IPS-15b (cell line): ENCODE results near the gene MEAK7.

Experiments used
- H3K27me3 ChIP-seq: one replicate; pipeline ENCODE4 v1.6.1; 2013; ENCODE audit warnings: low read length; ENCODE audit not compliant: control insufficient read depth, insufficient read depth
- H3K36me3 ChIP-seq: one replicate; pipeline ENCODE4 v1.6.1; 2013; ENCODE audit warnings: low read length; ENCODE audit not compliant: control insufficient read depth, insufficient read depth
- H3K4me1 ChIP-seq: one replicate; pipeline ENCODE4 v1.6.1; 2013; ENCODE audit warnings: mild to moderate bottlenecking, low read length; ENCODE audit not compliant: control insufficient read depth, insufficient read depth
- H3K4me3 ChIP-seq: one replicate; pipeline ENCODE4 v1.5.1; 2013; ENCODE audit warnings: low read depth, low read length
- H3K9ac ChIP-seq: one replicate; pipeline ENCODE4 v1.6.1; 2013; ENCODE audit warnings: low read depth, mild to moderate bottlenecking, low read length
- H3K9me3 ChIP-seq: one replicate; pipeline ENCODE4 v1.6.1; 2013; ENCODE audit warnings: mild to moderate bottlenecking, low read length; ENCODE audit not compliant: control insufficient read depth, insufficient read depth

The MEAK7 gene

DNA sequence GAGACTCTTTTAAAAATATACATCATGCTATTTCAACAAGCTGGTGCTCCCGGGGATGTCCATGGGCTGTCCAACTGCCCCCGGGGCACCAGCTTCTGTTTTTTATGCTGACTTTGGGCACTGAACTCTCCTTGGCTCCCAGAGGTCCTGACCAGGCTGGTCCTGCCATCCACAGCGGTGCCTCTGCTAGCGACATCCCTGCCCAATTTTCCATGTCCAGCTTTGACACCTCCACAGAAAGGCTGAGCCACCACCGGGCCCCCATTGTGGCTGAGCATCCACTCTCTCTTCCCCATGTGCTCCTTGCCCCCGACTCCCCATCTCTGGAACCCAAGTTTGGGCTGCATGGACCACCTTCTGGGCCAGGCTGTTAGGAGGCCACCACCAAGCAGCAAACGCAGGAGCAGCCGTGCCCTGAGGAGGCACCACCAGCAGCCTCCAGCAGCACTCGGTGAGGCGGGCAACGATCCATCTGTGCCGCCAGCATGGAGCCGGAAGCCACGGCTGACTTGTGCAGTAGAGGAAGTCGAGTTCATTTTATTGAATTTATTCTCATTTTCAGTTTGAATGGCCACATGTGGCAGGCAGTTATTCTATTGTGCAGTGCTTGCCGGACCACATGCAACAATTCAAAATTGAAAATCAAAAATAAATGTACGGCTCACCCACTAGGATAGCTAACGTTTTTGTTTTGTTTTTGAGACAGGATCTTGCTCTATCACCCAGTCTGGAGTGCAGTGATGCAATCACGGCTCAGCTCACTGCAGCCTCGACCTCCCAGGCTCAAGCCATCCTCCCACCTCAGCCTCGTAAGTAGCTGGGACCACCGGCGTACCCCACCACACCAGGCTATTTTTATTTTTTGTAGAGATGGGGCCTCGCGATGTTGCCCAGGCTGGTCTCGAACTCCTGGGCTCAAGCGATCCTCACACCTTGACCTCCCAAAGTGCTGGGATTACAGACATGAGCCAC, 2.8 kb upstream of the MEAK7 start:
- H3K4me3 ChIP-seq = no peak overlapping the region
- H3K4me1 ChIP-seq = peaks cover 5% of the 10 kb centered on the region
- no peaks in the 10 kb centered on the region for H3K27me3 ChIP-seq
- no peaks in the 10 kb centered on the region for H3K9me3 ChIP-seq
- H3K36me3 ChIP-seq = peaks cover under 1% of the 10 kb centered on the region
- no peak overlapping the region for H3K9ac ChIP-seq

DNA sequence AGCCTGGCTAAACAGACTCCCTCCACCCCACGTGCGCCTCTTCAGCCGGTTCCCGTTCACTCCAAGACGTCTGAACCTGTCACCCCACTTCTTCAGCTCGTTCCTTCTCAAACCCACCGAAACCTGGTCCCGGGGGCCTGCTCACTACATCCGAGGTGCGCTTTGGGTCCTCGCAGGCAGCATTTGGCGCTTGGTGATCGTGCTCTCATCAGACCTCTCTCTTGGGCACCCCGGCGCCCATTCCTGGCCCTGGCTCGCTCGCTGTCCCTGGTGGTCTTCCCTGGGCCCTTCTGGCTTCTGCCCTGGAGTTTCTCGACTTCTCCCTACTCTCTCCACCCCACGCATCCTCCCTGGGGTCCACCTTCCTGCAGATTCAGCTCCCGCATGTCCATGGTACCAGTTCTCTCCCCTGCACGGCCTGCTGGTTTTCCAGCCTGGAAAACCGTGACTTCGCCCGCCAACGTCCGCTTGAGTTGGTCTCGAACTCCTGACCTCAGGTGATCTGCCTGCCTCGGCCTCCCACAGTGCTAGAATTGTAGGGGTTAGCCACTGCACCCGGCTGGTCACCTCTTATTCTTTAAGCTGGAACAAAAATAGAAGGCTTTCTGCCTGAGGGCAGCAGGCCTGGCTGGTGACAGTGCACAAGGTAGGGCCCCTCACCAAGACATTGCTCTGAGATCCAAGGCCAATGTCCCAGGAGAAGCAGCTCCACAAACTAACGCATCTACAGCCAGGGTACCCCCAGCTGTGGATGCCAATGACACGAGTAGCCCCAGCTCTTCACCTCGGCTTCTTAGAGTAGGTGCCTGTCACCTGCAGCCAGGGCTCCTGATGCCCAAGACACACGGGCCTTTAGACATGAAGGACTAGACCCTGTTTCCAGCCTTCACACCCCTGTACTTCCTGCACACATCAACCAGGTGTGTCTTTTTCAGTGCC, 1.1 kb upstream of the MEAK7 start:
- peaks cover 2% of the 10 kb centered on the region for H3K4me1 ChIP-seq
- peak overlapping the region; percentile 46 for H3K4me3 ChIP-seq
- no peaks in the 10 kb centered on the region for H3K9me3 ChIP-seq
- H3K27me3 ChIP-seq = no peaks in the 10 kb centered on the region
- H3K36me3 ChIP-seq = peaks cover 4% of the 10 kb centered on the region
- peak overlapping the region; percentile 76 for H3K9ac ChIP-seq

DNA sequence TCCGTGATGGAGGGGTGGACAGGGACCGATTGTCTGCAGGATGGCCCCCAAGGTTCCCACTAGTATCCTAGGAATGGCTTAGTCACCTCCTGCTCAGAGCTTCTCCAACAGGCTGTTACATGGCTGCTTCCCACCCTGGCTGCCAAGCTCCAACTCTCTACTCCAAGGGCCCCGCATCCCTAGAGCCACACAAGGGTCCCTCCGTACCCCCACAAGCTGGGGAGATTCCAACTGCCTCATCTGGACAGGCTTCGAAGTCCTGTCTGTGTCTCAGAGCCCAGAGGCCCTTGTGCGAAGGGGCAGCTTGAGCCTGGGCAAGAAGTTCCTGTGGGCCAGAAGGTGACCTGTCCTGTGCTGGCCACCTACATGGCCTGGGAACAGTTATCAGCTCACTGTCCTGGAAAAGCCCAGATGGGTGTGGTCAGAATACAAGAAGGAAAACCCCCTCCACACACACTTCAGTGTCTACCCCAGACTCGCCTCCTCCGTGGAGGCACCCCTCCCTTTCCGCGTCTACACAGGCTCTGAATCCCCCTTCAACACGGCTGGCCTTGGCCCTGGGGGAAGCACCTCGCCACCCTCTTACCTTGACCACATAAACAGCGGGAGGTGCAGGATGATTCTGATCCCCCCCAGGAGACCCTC, 586 bp downstream of the MEAK7 start:
- peaks cover 2% of the 10 kb centered on the region for H3K4me1 ChIP-seq
- H3K27me3 ChIP-seq = no peaks in the 10 kb centered on the region
- peak overlapping the region; percentile 91 for H3K4me3 ChIP-seq
- H3K9me3 ChIP-seq = no peaks in the 10 kb centered on the region
- H3K36me3 ChIP-seq = peaks cover 4% of the 10 kb centered on the region
- H3K9ac ChIP-seq = peak overlapping the region; percentile 3

DNA sequence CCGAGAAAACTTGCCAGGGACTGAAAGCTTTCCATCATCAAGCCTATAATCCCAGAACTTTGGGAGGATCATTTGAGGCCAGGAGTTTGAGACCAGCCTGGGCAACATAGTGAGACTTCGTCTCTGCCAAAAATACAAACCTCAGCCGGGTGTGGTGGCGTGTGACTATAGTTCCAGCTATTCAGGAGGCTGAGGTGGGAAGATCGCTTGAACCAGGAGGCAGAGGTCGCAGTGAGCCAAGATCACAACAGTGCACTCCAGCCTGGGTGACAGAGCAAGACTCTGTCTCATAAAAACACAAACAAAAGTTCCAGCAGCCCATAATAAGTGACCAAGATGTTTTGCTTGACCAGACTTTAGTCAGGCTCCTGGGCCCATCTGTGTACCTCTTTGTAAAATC, 1.9 kb downstream of the MEAK7 start:
- H3K27me3 ChIP-seq = no peaks in the 10 kb centered on the region
- H3K9ac ChIP-seq = no peak overlapping the region
- H3K4me3 ChIP-seq = no peak overlapping the region
- H3K36me3 ChIP-seq = peaks cover 4% of the 10 kb centered on the region
- peaks cover 2% of the 10 kb centered on the region for H3K4me1 ChIP-seq
- H3K9me3 ChIP-seq = no peaks in the 10 kb centered on the region

DNA sequence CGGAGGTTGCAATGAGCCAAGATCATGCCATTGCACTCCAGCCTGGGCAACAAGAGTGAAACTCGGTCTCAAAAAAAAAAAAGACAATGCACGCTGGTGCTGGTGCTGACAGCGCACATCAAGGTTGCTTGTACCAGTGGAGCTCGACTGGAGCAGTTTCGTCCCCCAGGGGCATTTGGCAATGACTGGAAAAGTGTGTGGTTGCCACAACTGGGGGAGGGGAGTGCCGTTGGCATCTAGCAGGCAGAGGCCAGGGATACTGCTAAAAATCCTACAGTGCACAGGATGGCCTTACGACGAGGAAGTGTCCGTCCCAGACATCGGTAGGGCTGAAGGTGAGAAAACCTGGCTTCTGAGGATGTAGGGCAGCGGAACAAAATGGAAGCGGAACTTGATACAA, 2.4 kb downstream of the MEAK7 start:
- Histone ChIP-seq H3K36me3 (peaks cover 4% of the 10 kb centered on the region), H3K27me3 (no peaks in the 10 kb centered on the region), H3K4me3 (no peak overlapping the region), H3K4me1 (peaks cover 2% of the 10 kb centered on the region), H3K9ac (peak overlapping the region; percentile 47), H3K9me3 (no peaks in the 10 kb centered on the region)

DNA sequence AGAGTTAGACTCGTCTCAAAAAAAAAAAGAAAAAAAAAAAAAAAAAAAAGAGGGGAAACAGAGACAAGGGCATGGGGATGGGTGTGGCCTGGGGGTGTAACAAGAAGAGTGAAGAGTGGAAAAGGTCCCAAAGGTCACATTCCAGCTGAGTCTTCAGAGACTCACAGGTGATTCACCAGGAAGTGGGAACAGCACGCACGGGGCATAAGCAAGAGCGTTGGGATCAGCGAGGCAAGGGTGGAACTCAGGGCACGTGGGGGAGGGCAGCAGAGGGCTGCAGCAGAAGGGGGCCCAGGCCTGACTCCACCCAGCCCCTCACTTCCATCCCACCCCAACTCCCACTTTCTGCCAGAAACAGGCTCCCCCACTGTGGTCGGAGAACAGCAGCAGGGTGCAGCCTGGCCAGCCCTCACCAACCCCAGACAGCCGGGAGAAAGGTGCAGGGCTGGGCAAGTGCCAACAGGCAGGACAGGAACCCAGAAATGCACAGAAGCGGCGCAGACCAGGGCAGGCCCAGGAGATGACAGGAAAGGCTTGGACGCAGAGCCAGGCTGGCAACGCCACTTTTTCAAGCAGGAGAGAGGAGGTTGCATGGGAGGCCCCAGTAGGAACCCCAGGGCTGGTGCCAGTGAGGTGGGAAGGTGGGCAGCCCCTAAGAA, 3.3 kb downstream of the MEAK7 start:
- Histone ChIP-seq H3K4me1 (peaks cover 2% of the 10 kb centered on the region), H3K9ac (no peak overlapping the region), H3K9me3 (no peaks in the 10 kb centered on the region), H3K4me3 (no peak overlapping the region), H3K27me3 (no peaks in the 10 kb centered on the region), H3K36me3 (peaks cover 5% of the 10 kb centered on the region)

DNA sequence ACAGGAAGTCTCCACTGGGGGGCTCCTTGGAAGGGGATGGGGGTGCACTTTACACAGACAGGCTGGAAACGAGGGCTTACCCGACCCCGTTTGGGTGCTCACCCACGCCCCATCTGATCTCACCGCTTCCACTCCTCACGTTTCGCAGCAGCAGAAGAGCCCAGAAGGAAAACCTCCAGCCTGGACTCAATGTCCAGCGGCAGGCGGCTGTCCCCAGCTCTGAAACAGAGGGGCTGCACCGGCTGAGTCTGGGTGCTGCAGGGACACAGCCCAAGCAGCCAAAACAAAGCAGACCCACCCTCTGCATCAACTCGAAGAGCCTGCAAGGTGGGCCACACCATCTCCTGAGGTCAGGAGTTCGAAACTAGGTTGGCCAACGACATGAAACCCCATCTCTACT, 3.9 kb downstream of the MEAK7 start:
- Histone ChIP-seq H3K4me3 (no peak overlapping the region), H3K4me1 (peaks cover 2% of the 10 kb centered on the region), H3K9me3 (no peaks in the 10 kb centered on the region), H3K27me3 (no peaks in the 10 kb centered on the region), H3K36me3 (peaks cover 10% of the 10 kb centered on the region), H3K9ac (no peak overlapping the region)

DNA sequence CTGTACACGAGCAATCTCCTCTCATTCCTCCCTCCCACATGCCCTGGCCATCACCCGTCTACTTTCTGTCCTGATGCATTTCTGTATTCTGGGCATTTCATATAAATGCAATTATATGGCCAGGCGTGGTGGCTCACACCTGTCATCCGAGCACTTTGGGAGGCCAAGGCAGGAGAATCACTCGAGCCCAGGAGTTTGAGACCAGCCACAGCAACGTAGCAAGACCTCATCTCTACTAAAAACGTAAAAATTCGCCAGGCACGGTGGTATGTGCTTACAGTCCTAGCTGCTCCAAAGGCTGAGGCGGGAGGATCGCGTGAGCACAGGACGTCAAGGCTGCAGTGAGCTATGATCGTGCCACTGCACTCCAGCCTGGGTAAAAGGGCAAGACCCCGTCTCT, 4.8 kb downstream of the MEAK7 start:
- H3K36me3 ChIP-seq = peaks cover 18% of the 10 kb centered on the region
- H3K9me3 ChIP-seq = no peaks in the 10 kb centered on the region
- H3K4me1 ChIP-seq = peaks cover 2% of the 10 kb centered on the region
- no peaks in the 10 kb centered on the region for H3K27me3 ChIP-seq
- H3K4me3 ChIP-seq = no peak overlapping the region
- no peak overlapping the region for H3K9ac ChIP-seq

DNA sequence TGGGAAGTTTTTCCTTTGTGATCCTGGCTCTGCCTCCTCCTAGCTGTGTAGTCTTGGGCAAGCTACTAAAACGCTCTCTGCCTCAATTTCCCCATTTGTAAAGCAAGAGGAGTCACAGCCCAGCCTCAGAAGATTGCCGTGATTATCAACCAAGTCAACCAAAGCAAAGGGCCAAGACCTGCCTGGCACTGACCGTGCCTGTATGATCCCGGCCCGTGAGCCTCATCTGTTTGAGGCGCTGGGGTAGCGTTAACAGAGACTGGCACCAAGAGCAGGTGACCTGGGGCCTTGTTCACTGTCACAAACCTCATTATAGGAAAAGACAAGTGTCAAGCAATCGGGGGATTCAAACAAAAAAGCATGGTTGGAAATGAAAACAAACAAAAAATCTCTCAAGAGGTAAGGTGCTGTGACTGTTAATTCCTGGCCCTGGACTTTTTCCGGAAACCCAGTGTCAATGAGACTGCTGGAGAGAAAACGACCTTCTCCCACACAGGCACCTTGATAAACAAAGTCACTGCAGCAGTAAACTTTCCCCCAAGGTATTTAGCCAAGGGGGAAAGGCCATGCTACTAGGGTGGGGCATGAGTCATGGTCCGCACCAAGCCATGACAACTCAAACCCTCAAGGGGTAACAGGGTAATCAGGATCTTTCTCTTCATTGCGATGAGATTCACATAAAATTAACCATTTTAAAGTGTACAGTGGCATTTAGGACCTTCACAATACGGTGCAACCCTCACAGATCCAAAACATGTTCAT, 5.4 kb downstream of the MEAK7 start:
- no peaks in the 10 kb centered on the region for H3K27me3 ChIP-seq
- H3K9ac ChIP-seq = no peak overlapping the region
- H3K36me3 ChIP-seq = peaks cover 21% of the 10 kb centered on the region
- no peaks in the 10 kb centered on the region for H3K9me3 ChIP-seq
- no peak overlapping the region for H3K4me3 ChIP-seq
- H3K4me1 ChIP-seq = peaks cover 2% of the 10 kb centered on the region

DNA sequence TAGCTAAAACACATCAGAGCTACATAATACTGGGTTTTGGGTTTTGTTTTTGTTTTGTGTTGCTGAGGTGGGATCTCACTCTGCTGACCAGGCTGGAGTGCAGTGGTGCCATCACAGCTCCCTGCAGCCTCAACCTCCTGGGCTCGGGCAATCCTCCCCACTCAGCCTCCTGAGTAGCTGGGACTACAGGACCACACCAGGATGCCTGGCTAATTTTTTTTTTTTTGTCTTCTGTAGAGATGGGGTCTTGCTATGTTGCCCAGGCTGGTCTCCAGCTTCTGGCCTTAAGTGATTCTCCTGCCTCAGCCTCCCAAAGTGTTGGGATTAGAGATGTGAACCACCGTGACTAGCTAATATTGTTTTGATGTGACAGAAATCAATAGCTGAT, 6.2 kb downstream of the MEAK7 start:
- Histone ChIP-seq H3K4me1 (no peaks in the 10 kb centered on the region), H3K36me3 (peaks cover 22% of the 10 kb centered on the region), H3K27me3 (no peaks in the 10 kb centered on the region), H3K4me3 (no peak overlapping the region), H3K9me3 (peaks cover under 1% of the 10 kb centered on the region), H3K9ac (no peak overlapping the region)
